GM23338 (cell line): ENCODE data around the gene MEMO1. TPM values are rescaled to one million over a fixed set of nuclear protein-coding genes. Genes with fewer than 3 reads are reported as not detected.

Experiments
- ATAC-seq: fragments of 200-7000 bp; cut with Tn5 transposase; 3 replicates; pipeline ENCODE4 v1.9.1; 2020
- DNase-seq: peaks from one replicate; pipeline ENCODE4 v3.0.0-alpha.2; 2015; ENCODE audit warnings: low spot score
- H2AFZ ChIP-seq: fragments of 200-600 bp; sonication (generic); 2 replicates; pipeline ENCODE4 v1.8.0; 2016; ENCODE audit warnings: antibody characterized with exemption, mild to moderate bottlenecking, moderate library complexity
- H3F3A ChIP-seq: fragments of 200-600 bp; sonication (generic); replicated peaks from 2 replicates; pipeline ENCODE4 v1.8.0; 2017; ENCODE audit warnings: antibody characterized with exemption, mixed run types, low read depth
- H3K27ac ChIP-seq: fragments of 200-600 bp; sonication (generic); 2 replicates; pipeline ENCODE4 v1.6.1; 2016; ENCODE audit warnings: low read depth
- H3K27me3 ChIP-seq: fragments of 200-600 bp; sonication (generic); 2 replicates; pipeline ENCODE4 v1.8.0; 2016; ENCODE audit warnings: mild to moderate bottlenecking, mixed run types, moderate library complexity; ENCODE audit not compliant: insufficient read depth
- H3K36me3 ChIP-seq: fragments of 200-600 bp; sonication (generic); 2 replicates; pipeline ENCODE4 v1.8.0; 2016; ENCODE audit warnings: mild to moderate bottlenecking; ENCODE audit not compliant: insufficient read depth
- H3K4me1 ChIP-seq: fragments of 200-600 bp; sonication (generic); 2 replicates; pipeline ENCODE4 v1.8.0; 2016; ENCODE audit warnings: mild to moderate bottlenecking, moderate library complexity; ENCODE audit not compliant: insufficient read depth
- H3K4me2 ChIP-seq: fragments of 200-600 bp; sonication (generic); 2 replicates; pipeline ENCODE4 v1.7.1; 2017; ENCODE audit warnings: mixed run types
- H3K4me3 ChIP-seq: fragments of 200-600 bp; sonication (generic); 2 replicates; pipeline ENCODE4 v1.6.1; 2016; ENCODE audit warnings: mixed run types
- H3K79me2 ChIP-seq: fragments of 200-600 bp; sonication (generic); replicated peaks from 2 replicates; pipeline ENCODE4 v1.8.0; 2017; ENCODE audit warnings: mild to moderate bottlenecking; ENCODE audit not compliant: insufficient read depth
- H3K9me2 ChIP-seq: fragments of 200-600 bp; sonication (generic); 2 replicates; pipeline ENCODE4 v1.8.0; 2017; ENCODE audit not compliant: insufficient read depth
- H4K20me1 ChIP-seq: fragments of 200-600 bp; sonication (generic); replicated peaks from 2 replicates; pipeline ENCODE4 v1.8.0; 2017; ENCODE audit warnings: mild to moderate bottlenecking; ENCODE audit not compliant: insufficient read depth
- H3K27ac Mint-ChIP-seq: 2 replicates; pipeline ENCODE4 v1.8.0; 2020; ENCODE audit warnings: inconsistent platforms, mild to moderate bottlenecking, moderate library complexity, mixed read lengths
- H3K27me3 Mint-ChIP-seq: 3 replicates; pipeline ENCODE4 v1.8.0; 2022; ENCODE audit warnings: low read depth, mild to moderate bottlenecking, moderate library complexity, mixed read lengths, inconsistent platforms; ENCODE audit not compliant: insufficient read depth, poor library complexity
- H3K36me3 Mint-ChIP-seq: 3 replicates; pipeline ENCODE4 v1.8.0; 2021; ENCODE audit warnings: low read depth, mild to moderate bottlenecking, inconsistent platforms, moderate library complexity, mixed read lengths
- H3K4me1 Mint-ChIP-seq: 3 replicates; pipeline ENCODE4 v1.8.0; 2020; ENCODE audit warnings: mild to moderate bottlenecking, inconsistent platforms, mixed read lengths
- H3K4me3 Mint-ChIP-seq: 3 replicates; pipeline ENCODE4 v1.8.0; 2021; ENCODE audit warnings: moderate library complexity, mild to moderate bottlenecking, inconsistent platforms, mixed read lengths
- H3K9me3 Mint-ChIP-seq: 3 replicates; pipeline ENCODE4 v1.8.0; 2020; ENCODE audit warnings: moderate library complexity, mild to moderate bottlenecking, inconsistent platforms, mixed read lengths
- CREB1 ChIP-seq: fragments of 250-450 bp; sonication (Bioruptor Pico); IDR thresholded peaks from 2 replicates; pipeline ENCODE4 v1.5.0; 2020; ENCODE audit warnings: low read depth, mild to moderate bottlenecking, moderate library complexity
- EZH2 ChIP-seq: fragments of 200-600 bp; sonication (generic); IDR thresholded peaks from one replicate; pipeline ENCODE4 v1.8.0; 2017; ENCODE audit warnings: antibody characterized with exemption, mild to moderate bottlenecking, low read depth; ENCODE audit not compliant: unreplicated experiment
- EZH2phosphoT487 ChIP-seq: fragments of 200-600 bp; sonication (generic); IDR thresholded peaks from one replicate; pipeline ENCODE4 v1.8.1; 2018; ENCODE audit warnings: antibody characterized with exemption; ENCODE audit not compliant: unreplicated experiment
- POLR2AphosphoS5 ChIP-seq: IDR thresholded peaks from 2 replicates; pipeline ENCODE4 v1.6.1; 2016; ENCODE audit warnings: antibody characterized with exemption, low read depth
- ZNF331 ChIP-seq: fragments of 250-450 bp; sonication (Bioruptor Pico); IDR thresholded peaks from 2 replicates; pipeline ENCODE4 v1.5.0; 2020; ENCODE audit warnings: low read depth, mild to moderate bottlenecking, moderate library complexity
- polyA plus RNA-seq: library from polyadenylated mRNA; unstranded; fragments of >200 nt; fragmentation: Nextera tagmentation; extraction: Ambion mirVana; gene quantifications from 2 replicates; pipeline ENCODE4 v1.2.1, GENCODE V29; 2016
- total RNA-seq: library from RNA; depleted of rRNA; stranded (reverse); fragments of >200 nt; shearing (Covaris generic); gene quantifications from 2 replicates; pipeline ENCODE4 v1.2.3, GENCODE V29; 2014
- TF ChIP-seq, protein P1 (sequence below): IDR thresholded peaks from one replicate; pipeline ENCODE4 v1.6.1; 2018; ENCODE audit warnings: antibody characterized with exemption; ENCODE audit not compliant: unreplicated experiment
- TF ChIP-seq, protein P2 (sequence below), 2 experiments: fragments of 200-600 bp in 1 of 2; sonication (generic) in 1 of 2; conservative IDR thresholded peaks; 2 replicates each; pipeline versions ENCODE4 v1.5.1 to v1.6.1; 2016 to 2017; ENCODE audit warnings: antibody characterized with exemption in 2 of 2, low read depth in 2 of 2, mild to moderate bottlenecking in 2 of 2, moderate library complexity in 1 of 2

The MEMO1 gene
- total and polyA plus RNA-seq, 2 experiments from 2014 or later = 39.1 to 67.0 TPM

DNA sequence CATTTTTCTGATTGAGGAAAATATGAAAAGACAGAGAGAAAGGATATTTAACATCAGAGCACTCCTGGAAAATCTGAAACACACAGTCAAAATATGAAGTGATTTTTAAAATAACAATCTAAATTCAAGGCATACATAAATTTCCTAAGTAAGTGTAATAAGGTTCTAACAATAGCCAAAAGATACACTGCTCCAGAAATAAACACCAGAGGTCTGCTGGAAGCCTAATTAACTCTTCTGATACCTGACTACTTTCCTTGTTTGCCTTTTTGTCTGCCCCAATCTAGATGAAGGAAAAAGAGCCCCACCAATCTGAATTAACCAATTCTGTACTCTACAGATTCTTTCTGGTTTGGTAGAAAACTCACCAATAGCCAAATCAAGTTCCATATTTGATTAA, 87.1 kb downstream of the MEMO1 start (continued):
- TF ChIP-seq, protein P1, sequence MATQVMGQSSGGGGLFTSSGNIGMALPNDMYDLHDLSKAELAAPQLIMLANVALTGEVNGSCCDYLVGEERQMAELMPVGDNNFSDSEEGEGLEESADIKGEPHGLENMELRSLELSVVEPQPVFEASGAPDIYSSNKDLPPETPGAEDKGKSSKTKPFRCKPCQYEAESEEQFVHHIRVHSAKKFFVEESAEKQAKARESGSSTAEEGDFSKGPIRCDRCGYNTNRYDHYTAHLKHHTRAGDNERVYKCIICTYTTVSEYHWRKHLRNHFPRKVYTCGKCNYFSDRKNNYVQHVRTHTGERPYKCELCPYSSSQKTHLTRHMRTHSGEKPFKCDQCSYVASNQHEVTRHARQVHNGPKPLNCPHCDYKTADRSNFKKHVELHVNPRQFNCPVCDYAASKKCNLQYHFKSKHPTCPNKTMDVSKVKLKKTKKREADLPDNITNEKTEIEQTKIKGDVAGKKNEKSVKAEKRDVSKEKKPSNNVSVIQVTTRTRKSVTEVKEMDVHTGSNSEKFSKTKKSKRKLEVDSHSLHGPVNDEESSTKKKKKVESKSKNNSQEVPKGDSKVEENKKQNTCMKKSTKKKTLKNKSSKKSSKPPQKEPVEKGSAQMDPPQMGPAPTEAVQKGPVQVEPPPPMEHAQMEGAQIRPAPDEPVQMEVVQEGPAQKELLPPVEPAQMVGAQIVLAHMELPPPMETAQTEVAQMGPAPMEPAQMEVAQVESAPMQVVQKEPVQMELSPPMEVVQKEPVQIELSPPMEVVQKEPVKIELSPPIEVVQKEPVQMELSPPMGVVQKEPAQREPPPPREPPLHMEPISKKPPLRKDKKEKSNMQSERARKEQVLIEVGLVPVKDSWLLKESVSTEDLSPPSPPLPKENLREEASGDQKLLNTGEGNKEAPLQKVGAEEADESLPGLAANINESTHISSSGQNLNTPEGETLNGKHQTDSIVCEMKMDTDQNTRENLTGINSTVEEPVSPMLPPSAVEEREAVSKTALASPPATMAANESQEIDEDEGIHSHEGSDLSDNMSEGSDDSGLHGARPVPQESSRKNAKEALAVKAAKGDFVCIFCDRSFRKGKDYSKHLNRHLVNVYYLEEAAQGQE = no peak
- TF ChIP-seq ZNF331 (CRISPR knock-in tag) (no peak), EZH2phosphoT487 (no peak), EZH2 (no peak)
- TF ChIP-seq, protein P2, sequence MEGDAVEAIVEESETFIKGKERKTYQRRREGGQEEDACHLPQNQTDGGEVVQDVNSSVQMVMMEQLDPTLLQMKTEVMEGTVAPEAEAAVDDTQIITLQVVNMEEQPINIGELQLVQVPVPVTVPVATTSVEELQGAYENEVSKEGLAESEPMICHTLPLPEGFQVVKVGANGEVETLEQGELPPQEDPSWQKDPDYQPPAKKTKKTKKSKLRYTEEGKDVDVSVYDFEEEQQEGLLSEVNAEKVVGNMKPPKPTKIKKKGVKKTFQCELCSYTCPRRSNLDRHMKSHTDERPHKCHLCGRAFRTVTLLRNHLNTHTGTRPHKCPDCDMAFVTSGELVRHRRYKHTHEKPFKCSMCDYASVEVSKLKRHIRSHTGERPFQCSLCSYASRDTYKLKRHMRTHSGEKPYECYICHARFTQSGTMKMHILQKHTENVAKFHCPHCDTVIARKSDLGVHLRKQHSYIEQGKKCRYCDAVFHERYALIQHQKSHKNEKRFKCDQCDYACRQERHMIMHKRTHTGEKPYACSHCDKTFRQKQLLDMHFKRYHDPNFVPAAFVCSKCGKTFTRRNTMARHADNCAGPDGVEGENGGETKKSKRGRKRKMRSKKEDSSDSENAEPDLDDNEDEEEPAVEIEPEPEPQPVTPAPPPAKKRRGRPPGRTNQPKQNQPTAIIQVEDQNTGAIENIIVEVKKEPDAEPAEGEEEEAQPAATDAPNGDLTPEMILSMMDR (conservative IDR thresholded peaks at IDR 0.05; ENCODE audit: low read depth in 2 of 2) = no peak

DNA sequence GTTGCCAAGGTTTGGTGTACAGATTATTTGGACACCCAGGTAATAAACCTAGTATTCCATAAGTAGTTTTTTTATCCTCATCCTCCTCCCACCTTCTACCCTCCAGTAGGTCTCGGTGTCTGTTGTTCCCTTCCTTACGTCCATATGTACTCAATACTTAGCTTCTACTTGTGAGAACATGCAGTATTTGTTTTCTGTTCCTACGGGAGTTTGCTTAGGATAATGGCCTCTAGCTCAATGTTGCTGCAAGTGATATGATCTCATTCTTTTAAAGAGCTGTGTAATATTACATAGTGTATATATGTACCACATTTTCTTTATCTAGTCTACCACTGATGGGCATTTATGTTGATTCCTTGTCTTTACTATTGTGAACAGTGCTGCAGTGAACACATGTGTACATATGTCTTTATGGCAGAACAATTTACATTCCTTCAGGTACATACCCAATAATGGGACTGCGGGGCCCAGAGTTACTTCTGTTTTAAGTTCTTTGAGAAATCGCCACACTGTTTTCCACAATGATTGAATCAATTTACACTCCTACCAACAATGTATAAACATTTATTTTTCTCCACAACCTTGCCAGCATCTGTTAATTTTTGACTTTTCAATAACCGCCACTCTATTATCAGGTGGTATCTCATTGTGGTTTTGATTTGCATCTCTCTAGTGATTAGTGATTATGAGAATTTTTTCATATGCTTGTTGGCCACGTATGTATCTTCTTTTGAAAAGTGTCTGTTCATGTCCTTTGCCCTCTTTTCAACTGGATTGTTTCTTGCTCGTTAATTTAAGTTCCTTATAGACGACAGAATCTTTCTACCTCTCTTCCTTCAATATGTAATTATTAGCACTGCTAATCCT, 88.0 kb downstream of the MEMO1 start:
- Histone ChIP-seq H3K27ac (no peak overlapping the region), H2AFZ (no peak overlapping the region), H4K20me1 (no peaks in the 10 kb centered on the region; the same call in 1 of the 2 replicates), H3K36me3 (no peaks in the 10 kb centered on the region; the same call in 1 of the 2 replicates), H3K4me3 (no peak overlapping the region), H3K79me2 (no peaks in the 10 kb centered on the region), H3K4me1 (no peaks in the 10 kb centered on the region), H3F3A (no peaks in the 10 kb centered on the region), H3K4me2 (no peak overlapping the region), H3K27me3 (no peaks in the 10 kb centered on the region), H3K9me2 (no peaks in the 10 kb centered on the region)
- DNase-seq (no peak), ATAC-seq (no peak)
- H3K36me3 Mint-ChIP-seq = peaks cover 6% of the 10 kb centered on the region; the same call in 2 of the 3 replicates
- H3K27me3 Mint-ChIP-seq = no peaks in the 10 kb centered on the region
- no peak overlapping the region for H3K27ac Mint-ChIP-seq
- no peaks in the 10 kb centered on the region for H3K9me3 Mint-ChIP-seq
- peaks cover 2% of the 10 kb centered on the region; the same call in 1 of the 3 replicates for H3K4me1 Mint-ChIP-seq
- H3K4me3 Mint-ChIP-seq = no peak overlapping the region
- TF ChIP-seq CREB1 (CRISPR knock-in tag) = no peak
- TF ChIP-seq, protein P1 = no peak
- no peak for TF ChIP-seq POLR2AphosphoS5
- no peak for TF ChIP-seq ZNF331 (CRISPR knock-in tag)
- no peak for TF ChIP-seq EZH2
